HepG2 (cell line): ENCODE measurements around the gene DUS1L. TPM values are rescaled to one million over a fixed set of nuclear protein-coding genes. Genes with fewer than 3 reads are reported as not detected.

Experiments used
- HNRNPL ChIP-seq: fragments of 200-400 bp; formaldehyde crosslinking; IDR thresholded peaks from 2 replicates; pipeline ENCODE4 v1.6.1; 2017; ENCODE audit warnings: mild to moderate bottlenecking, low read depth, low read length
- MAFK ChIP-seq, 2 experiments: IDR thresholded peaks in 1 of 2; conservative IDR thresholded peaks in 1 of 2; 2 replicates each; pipeline ENCODE4 v1.6.1; 2011; ENCODE audit warnings: improper control_type of control experiment in 2 of 2, low read length in 2 of 2
- MATR3 ChIP-seq: sonication (generic); formaldehyde crosslinking; IDR thresholded peaks from 2 replicates; pipeline ENCODE4 v1.4.0; 2020; ENCODE audit warnings: missing genetic modification reagents
- NPAS2 ChIP-seq: sonication (generic); formaldehyde crosslinking; IDR thresholded peaks from 2 replicates; pipeline ENCODE4 v1.8.0; 2022; ENCODE audit warnings: mild to moderate bottlenecking, missing genetic modification reagents, borderline replicate concordance
- PAXIP1 ChIP-seq: sonication (generic); formaldehyde crosslinking; conservative IDR thresholded peaks from 2 replicates; pipeline ENCODE4 v1.4.0; 2020; ENCODE audit warnings: mild to moderate bottlenecking, missing genetic modification reagents, moderate library complexity
- PRDM4 ChIP-seq: sonication (generic); formaldehyde crosslinking; IDR thresholded peaks from 2 replicates; pipeline ENCODE4 v1.9.0; 2021; ENCODE audit warnings: missing genetic modification reagents, borderline replicate concordance
- RFXANK ChIP-seq: IDR thresholded peaks from 2 replicates; pipeline ENCODE4 v1.6.1; 2016
- TEAD3 ChIP-seq: optimal IDR thresholded peaks from 2 replicates; pipeline ENCODE3; 2016; ENCODE audit warnings: borderline replicate concordance
- ZNF143 ChIP-seq: sonication (generic); formaldehyde crosslinking; IDR thresholded peaks from 2 replicates; pipeline ENCODE4 v1.4.0; 2020; ENCODE audit warnings: missing genetic modification reagents
- ZNF18 ChIP-seq: sonication (generic); formaldehyde crosslinking; IDR thresholded peaks from 2 replicates; pipeline ENCODE4 v1.8.0; 2022; ENCODE audit warnings: mild to moderate bottlenecking, missing genetic modification reagents; ENCODE audit not compliant: insufficient replicate concordance
- ZNF557 ChIP-seq: sonication (generic); formaldehyde crosslinking; IDR thresholded peaks from 2 replicates; pipeline ENCODE4 v1.4.0; 2020; ENCODE audit warnings: missing genetic modification reagents
- ZNF770 ChIP-seq: sonication (generic); formaldehyde crosslinking; IDR thresholded peaks from 2 replicates; pipeline ENCODE4 v1.5.0; 2020; ENCODE audit warnings: mild to moderate bottlenecking, missing genetic modification reagents
- polyA plus RNA-seq, 8 experiments: library from polyadenylated mRNA; depleted of rRNA in 3 of 8; stranded (reverse) in 7 of 8; unstranded in 1 of 8; fragments of >200 nt; fragmentation: Illumina TruSeq in 4 of 8; extraction: Trizol in 4 of 8; gene quantifications; 2 replicates each; pipeline versions ENCODE4 v1.2.1 to v1.2.3, GENCODE V29; 2011 to 2016; ENCODE audit warnings: low read depth in 4 of 8, missing spikeins in 1 of 8, mixed read lengths in 1 of 8; ENCODE audit not compliant: insufficient read depth in 1 of 8
- total RNA-seq, 5 experiments: library from RNA; depleted of rRNA; stranded (reverse); fragments of >200 nt; fragmentation: Illumina TruSeq; extraction: Trizol; gene quantifications; 2 replicates each; pipeline ENCODE4 v1.2.3, GENCODE V29; 2016; ENCODE audit warnings: low read depth in 1 of 5

The DUS1L gene
- total and polyA plus RNA-seq, 2 of the 13 experiments (the other 11 are each of a cell fraction or from before 2014, with no cell fraction given), result 81.0 to 109 TPM

- no peak for TF ChIP-seq PRDM4 (CRISPR knock-in tag)
- TF ChIP-seq ZNF18 (CRISPR knock-in tag), result no peak
- no peak for TF ChIP-seq ZNF143
- TF ChIP-seq ZNF770, result peak; percentile 62; the same call in 1 of the 2 replicates
- no peak for TF ChIP-seq RFXANK (CRISPR knock-in tag)
- TF ChIP-seq ZNF557 (CRISPR knock-in tag), result no peak; the same call in 1 of the 2 replicates
- TF ChIP-seq NPAS2 (CRISPR knock-in tag), result no peak
- no peak for TF ChIP-seq MAFK (conservative IDR thresholded peaks at IDR 0.05 in 1 of 2, IDR thresholded peaks at IDR 0.05 in 1 of 2; ENCODE audit: low read length in 2 of 2)
- no peak for TF ChIP-seq MATR3 (CRISPR knock-in tag)
- 0 out of 2 replicates have a peak, but pooled peaks have one; percentile 26 for TF ChIP-seq PAXIP1 (CRISPR knock-in tag)
- peak; percentile 15 for TF ChIP-seq TEAD3 (CRISPR knock-in tag)
- TF ChIP-seq HNRNPL, result peak; percentile 83; the same call in 1 of the 2 replicates
These were observed 31.7 kb upstream of the DUS1L start (continued) for GRCh38 chr17:82097184-82097918.
